T-helper 2 cell treated with Interferon-gamma antibody and Interleukin-4, amounts not matched to agents 5 μg/mL and 100 μg/mL, for 36 hours (primary cell): ENCODE data around the gene RGS19.
A peak's percentile ranks its signal among the peaks of the same experiment; 100 is the strongest.

Experiments
- DNase-seq: peaks from one replicate; pipeline ENCODE4 v3.0.0; 2021; ENCODE audit warnings: low spot score
- H3K27ac Mint-ChIP-seq: one replicate; pipeline ENCODE4 v1.8.0; 2021; ENCODE audit warnings: mild to moderate bottlenecking, mixed read lengths
- H3K27me3 Mint-ChIP-seq: one replicate; pipeline ENCODE4 v1.8.0; 2021; ENCODE audit warnings: low read depth, mixed read lengths
- H3K36me3 Mint-ChIP-seq: one replicate; pipeline ENCODE4 v1.8.0; 2021; ENCODE audit warnings: low read depth, mixed read lengths
- H3K4me1 Mint-ChIP-seq: one replicate; pipeline ENCODE4 v1.8.0; 2021; ENCODE audit warnings: low read depth, mixed read lengths
- H3K4me3 Mint-ChIP-seq: one replicate; pipeline ENCODE4 v1.8.0; 2022; ENCODE audit warnings: mild to moderate bottlenecking, moderate library complexity, mixed read lengths
- H3K9me3 Mint-ChIP-seq: one replicate; pipeline ENCODE4 v1.8.0; 2021; ENCODE audit warnings: mixed read lengths

RGS19 gene

DNA sequence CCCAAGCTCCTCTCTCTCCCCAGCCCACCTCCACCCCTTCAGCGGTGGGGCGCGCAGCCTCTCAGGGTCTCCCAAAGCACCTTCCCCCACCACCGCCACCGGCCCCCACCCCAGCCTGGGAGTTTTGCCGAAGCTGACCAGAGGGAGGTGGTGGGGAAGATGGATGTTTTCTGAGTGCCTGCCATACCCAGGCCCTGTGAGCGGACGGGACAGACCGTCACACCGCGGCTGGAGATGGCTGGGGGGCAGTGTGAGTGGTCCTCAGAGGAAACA lies 37.6 kb downstream of the RGS19 start:
- H3K27me3 Mint-ChIP-seq, result peaks cover 13% of the 10 kb centered on the region
- peak overlapping the region; percentile 79 for H3K4me3 Mint-ChIP-seq
- H3K4me1 Mint-ChIP-seq, result peaks cover 33% of the 10 kb centered on the region
- no peaks in the 10 kb centered on the region for H3K9me3 Mint-ChIP-seq
- no peaks in the 10 kb centered on the region for H3K36me3 Mint-ChIP-seq
- H3K27ac Mint-ChIP-seq, result no peak overlapping the region
- no peak for DNase-seq

DNA sequence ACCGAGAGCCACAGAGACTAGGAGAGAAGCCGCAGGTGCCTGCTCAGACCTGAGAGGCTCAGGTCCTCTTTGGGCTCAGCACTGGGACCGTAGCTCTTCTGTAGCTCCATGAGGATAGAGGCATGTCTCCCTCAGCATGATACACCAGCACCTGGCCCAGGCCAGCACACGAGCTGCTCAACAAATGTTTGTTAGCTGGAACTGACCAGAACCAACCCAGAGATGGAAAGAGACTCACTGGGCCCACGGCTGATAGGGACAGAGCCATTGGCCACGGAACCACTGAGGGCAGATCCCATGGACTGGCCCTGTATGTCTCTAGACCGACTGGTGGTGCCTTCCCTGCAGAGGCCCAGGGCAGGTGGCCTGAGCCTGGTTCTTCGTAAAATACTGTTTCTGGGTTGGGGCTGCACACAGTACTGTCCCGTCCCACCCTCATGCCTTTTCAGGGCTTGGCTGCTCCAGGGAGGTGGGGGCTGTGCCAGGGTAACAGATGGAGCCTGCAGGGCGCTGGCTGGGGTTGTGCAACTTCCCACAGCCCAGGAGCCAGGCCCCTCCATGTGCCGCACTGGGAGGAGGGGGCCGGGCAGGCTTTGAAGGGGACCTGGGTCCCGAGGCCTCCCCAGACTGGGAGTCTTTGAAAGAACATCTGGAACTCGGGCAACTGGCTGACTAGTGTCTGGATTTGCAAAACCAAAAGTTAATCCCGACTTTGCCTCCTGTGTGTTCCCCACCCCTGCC lies 38.1 kb downstream of the RGS19 start:
- peak overlapping the region; percentile 79 for H3K4me3 Mint-ChIP-seq
- no peaks in the 10 kb centered on the region for H3K9me3 Mint-ChIP-seq
- H3K27me3 Mint-ChIP-seq, result peaks cover 8% of the 10 kb centered on the region
- DNase-seq, result no peak
- H3K4me1 Mint-ChIP-seq, result peaks cover 36% of the 10 kb centered on the region
- H3K36me3 Mint-ChIP-seq, result no peaks in the 10 kb centered on the region
- H3K27ac Mint-ChIP-seq, result peak overlapping the region; percentile 63

DNA sequence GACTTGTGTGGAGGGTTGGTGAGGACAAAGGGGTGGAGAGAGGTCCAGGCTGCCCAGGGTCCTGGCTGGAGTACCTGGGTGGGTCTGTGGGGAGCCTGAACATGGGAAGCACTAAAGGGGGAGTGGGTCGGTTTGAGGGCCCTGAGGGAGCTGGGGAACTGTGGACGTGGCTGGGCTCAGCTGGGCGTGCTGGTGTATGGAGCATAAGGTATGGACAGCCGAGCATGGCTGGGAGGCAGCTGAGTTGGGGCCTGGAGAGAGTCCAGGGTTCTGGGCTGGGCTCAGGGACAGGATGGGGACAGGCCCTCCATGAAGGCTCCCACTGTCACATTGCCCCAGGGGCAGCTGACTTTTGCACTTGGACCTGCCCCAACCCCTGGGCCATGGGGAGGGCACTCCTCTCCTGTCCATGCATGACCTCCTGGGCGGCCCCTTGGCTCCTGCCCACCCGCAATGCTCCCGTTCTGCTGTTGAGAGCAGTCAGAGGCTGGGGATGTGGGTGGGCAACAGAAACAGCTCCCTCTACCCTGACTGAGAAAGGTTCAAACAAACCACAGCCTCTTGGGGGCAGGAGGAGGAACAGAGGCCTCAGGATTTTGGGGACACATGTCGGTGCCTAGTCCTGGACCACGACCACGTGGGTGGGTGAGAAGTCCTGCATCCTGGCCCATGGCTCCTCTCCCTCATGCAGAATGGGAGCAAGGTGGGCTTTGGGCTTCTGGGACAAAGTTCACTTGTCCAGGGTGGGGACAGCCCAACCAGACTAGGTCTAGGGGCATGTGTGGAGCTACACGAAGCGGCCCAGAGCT lies 38.9 kb downstream of the RGS19 start:
- H3K27ac Mint-ChIP-seq, result peak overlapping the region; percentile 52
- DNase-seq, result no peak
- H3K27me3 Mint-ChIP-seq, result peaks cover 2% of the 10 kb centered on the region
- peaks cover under 1% of the 10 kb centered on the region for H3K36me3 Mint-ChIP-seq
- H3K4me1 Mint-ChIP-seq, result peaks cover 36% of the 10 kb centered on the region
- peak overlapping the region; percentile 66 for H3K4me3 Mint-ChIP-seq
- H3K9me3 Mint-ChIP-seq, result no peaks in the 10 kb centered on the region

DNA sequence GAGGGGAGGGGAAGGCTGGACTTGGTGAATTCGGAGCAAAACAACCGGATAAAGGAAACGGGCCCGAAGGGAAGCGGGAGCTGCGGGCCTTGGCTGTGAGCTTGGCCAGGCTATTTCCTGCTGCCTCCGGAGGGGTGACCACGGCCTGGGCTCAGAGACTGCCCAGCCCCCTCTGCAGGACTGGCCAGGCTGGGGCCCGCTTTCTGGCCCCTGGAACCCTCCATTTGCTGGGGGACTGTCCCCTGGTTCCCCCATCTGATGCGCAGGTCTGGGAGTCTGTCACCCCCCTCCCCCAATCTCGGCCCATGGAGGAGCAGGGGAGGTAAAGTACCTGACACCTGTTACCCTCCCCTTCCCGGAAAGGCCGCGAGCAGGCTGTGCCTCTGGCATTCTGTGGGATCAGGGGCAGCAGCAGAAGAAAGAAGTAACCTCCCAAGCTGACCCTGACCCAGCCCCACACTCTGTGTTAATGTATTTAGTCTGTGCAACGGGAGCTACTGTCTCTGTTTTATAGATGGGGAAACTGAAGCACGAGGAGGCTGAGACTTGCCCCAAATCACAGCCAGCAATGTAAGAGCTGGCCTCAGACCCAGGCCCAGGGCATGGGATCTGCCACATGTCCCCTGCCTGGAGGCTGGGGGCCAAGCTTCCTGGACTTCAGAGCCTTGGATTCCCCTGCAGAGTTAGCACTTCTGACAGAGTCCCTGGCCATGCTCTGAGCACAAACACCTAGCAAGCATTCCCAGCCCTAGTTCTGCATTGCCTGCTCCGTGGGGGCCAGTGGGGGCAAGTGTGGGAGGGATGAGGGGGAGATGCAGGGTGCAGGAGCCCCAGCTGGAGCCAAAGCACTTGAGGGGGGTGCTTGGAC lies 39.8 kb downstream of the RGS19 start:
- Mint-ChIP-seq H3K9me3 (no peaks in the 10 kb centered on the region), H3K27ac (peak overlapping the region; percentile 63)

DNA sequence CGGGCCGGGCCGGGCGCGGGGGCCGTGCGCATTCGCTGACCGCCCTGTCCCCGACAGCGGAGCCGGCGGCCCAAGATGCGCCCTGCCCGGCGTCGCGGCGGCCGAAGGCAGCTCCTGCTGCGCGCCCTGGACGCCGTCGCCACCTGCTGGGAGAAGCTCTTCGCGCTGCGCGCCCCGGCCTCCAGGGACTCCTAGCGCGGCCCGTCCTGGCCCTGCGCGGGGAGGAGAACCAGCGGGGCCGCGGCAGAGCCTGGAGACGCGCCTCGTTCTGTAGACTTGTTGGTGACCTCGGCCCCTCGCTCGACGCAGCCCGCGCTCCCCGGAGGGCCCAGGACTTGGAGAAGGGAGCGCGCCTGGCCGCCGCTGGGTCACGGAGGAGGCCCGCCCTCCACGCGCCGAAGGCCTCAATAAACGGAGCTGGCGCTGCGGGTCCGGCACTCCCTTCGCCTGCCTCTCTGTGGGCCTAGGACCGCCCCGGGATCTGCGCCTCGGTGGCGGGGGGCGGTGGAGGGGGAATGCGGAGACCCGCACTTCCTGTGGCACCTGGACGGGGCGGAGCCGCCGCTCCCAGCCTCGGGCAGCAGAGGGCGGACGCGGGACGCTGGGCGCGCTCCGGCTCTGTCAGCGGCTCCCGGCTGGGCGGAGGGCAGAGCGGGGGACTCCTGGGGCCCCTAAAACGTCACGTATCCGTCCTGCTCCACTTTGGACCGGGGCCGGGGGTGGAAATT lies 40.6 kb downstream of the RGS19 start:
- peaks cover 45% of the 10 kb centered on the region for H3K4me1 Mint-ChIP-seq

More for the DNA sequence above, 39.8 kb downstream of the RGS19 start:
- no peak for DNase-seq
- H3K4me1 Mint-ChIP-seq, result peaks cover 42% of the 10 kb centered on the region
- H3K36me3 Mint-ChIP-seq, result peaks cover 5% of the 10 kb centered on the region
- H3K27me3 Mint-ChIP-seq, result no peaks in the 10 kb centered on the region
- peak overlapping the region; percentile 66 for H3K4me3 Mint-ChIP-seq

DNA sequence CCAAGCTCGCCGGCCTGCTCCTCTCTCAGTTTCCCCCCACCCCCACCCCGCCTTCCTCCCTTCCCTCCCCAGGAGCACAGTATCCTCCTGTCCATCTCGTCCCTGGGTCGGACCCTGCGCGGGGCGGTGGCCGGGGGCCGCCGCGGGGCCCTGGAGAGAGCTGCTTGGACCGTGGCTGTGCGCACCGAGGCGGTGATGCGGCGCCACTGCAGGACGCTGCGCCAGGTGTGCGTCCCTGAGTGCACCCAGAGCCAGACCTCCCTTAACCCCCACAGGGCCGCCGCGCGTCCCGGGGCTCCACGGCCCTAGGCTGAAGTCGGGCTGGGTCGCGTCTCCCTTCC lies 41.1 kb downstream of the RGS19 start:
- H3K9me3 Mint-ChIP-seq, result no peaks in the 10 kb centered on the region
- no peak overlapping the region for H3K27ac Mint-ChIP-seq
- peak overlapping the region; percentile 70 for H3K4me3 Mint-ChIP-seq
- H3K4me1 Mint-ChIP-seq, result peaks cover 42% of the 10 kb centered on the region
- H3K27me3 Mint-ChIP-seq, result no peaks in the 10 kb centered on the region
- peaks cover 8% of the 10 kb centered on the region for H3K36me3 Mint-ChIP-seq
- no peak for DNase-seq

More for the DNA sequence above, 40.6 kb downstream of the RGS19 start:
- Mint-ChIP-seq H3K27ac (peak overlapping the region; percentile 57), H3K9me3 (no peaks in the 10 kb centered on the region), H3K4me3 (peak overlapping the region; percentile 66), H3K27me3 (no peaks in the 10 kb centered on the region), H3K36me3 (peaks cover 7% of the 10 kb centered on the region)
- DNase-seq, result peak; percentile 82

DNA sequence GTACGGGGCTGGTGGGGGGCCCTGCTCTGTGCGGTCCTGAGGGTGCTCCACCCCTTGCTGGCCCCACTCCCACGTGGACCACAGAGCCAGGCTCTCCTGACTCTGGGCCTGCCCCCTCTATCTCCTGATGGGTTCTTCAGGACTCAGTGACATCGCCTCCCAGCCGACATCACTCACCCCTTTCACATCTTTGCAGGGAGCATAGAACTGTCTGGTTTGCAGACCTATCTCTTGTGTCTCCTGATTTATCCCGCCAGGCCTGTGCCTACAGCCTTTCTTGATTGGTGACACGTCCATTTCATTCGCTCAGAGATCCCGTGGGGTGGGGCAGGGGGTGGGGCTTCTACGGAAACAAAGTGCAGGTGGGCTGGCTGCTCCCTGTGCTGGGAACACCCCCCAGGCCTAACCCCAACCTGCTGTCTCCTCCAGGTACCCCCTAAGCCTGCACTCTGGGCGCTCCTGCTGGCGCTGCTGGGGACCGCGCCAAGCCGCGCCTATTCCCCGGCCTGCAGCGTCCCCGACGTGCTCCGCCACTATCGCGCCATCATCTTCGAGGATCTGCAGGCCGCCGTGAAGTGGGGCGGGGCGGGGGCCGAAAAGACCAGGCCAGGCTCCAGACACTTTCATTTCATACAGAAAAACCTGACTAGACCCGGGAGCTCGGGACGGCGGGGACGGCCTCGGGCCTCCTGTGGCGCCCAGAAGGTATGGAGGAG lies 41.7 kb downstream of the RGS19 start:
- Mint-ChIP-seq H3K36me3 (peaks cover 8% of the 10 kb centered on the region), H3K4me3 (peak overlapping the region; percentile 70), H3K27ac (peak overlapping the region; percentile 79), H3K4me1 (peaks cover 42% of the 10 kb centered on the region), H3K9me3 (no peaks in the 10 kb centered on the region), H3K27me3 (no peaks in the 10 kb centered on the region)
- no peak for DNase-seq

DNA sequence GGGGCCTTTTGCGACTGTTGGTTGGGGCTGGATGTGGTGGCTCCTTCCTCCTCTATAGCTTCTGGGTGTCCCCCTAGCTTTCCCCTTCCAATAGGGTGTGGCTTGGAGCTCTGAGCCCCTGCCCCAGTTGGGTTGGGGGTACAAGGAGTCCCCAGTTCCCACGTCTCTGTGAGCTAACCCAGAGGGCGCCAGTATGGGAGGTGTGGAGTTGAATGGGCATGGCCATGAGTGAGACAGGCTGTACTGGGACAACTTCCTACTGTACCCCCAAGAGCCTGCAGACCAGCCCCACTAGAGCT lies 42.2 kb downstream of the RGS19 start:
- H3K27me3 Mint-ChIP-seq, result no peaks in the 10 kb centered on the region
- DNase-seq, result no peak
- peak overlapping the region; percentile 70 for H3K4me3 Mint-ChIP-seq
- H3K27ac Mint-ChIP-seq, result peak overlapping the region; percentile 79
- H3K36me3 Mint-ChIP-seq, result peaks cover 8% of the 10 kb centered on the region
- peaks cover 42% of the 10 kb centered on the region for H3K4me1 Mint-ChIP-seq
- no peaks in the 10 kb centered on the region for H3K9me3 Mint-ChIP-seq

DNA sequence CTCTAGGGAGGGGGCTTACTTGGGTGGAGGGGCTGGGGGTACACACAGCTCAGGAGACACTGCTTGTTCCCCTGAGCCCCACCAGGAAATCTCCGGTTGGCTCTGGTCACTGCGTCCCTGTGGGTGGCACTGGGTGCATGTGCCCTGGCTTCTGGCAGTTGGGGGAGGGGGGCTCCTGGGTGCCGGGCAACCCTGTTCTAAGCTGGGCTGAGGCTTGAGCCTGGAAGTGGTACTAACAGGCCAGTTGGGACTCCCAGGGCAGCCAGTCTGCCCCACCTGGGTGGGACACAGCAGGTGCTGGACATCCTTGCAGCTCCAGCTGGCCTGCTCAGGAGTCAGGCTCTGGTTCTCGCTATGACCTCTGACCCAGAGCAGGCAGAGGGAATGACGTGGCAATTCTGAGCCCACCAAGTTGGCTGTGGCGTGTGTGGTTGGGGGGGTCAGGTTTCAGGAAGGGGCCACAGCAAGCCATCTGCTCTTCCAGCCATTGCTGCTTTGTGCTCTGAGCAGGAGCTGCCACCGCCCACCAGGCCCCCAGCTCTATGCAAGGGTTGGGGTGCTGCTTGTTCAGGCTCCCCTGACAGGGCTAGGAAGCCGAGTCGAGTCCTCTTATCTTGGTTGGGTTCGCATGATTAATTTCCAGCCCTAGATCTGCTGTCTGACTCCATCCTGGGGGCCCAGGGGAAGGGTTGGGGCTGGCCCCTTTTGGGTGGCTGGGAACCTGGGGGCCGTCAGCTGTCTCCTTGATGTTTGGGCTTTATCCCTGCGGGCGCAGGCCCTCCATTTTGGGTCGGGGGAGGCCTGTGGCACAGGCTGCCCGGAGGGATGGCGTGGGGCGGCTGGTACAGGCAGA lies 42.7 kb downstream of the RGS19 start:
- Mint-ChIP-seq H3K4me1 (peaks cover 42% of the 10 kb centered on the region), H3K27ac (peak overlapping the region; percentile 79), H3K9me3 (no peaks in the 10 kb centered on the region), H3K36me3 (peaks cover 10% of the 10 kb centered on the region), H3K27me3 (no peaks in the 10 kb centered on the region), H3K4me3 (peak overlapping the region; percentile 70)
- peak; percentile 35 for DNase-seq

DNA sequence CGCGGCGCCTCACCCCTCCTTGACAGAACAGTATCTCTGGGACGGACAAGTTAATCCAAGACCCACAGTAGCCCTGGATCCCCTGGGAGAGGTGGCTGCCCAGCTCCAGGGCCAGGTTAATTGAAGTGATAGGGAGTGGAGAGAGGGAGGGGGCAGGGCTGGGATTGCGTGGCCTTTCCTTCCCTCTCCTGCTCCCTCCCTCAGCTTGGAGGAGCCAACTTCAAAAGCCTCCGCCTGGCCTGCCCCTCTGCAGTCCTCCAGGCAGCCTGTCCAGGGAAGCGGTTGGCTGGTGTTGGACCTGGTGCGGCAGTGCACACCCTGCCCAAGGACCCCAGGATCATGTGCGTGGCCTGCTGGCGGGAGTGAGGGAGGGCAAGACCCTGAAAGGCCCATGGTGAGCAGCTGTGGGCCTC lies 43.4 kb downstream of the RGS19 start, which contains the start of gene C20orf204:
Gene C20orf204 (plus strand): TSS at position 250 of the 413 bp plus-strand sequence. CDS start 142 bp downstream, at position 392.
- peak within 1 kb of the TSS; percentile 96 for H3K27ac Mint-ChIP-seq
- H3K4me1 Mint-ChIP-seq, result peaks cover 40% of the 10 kb centered on the region
- H3K9me3 Mint-ChIP-seq, result no peaks in the 10 kb centered on the region
- no peak for DNase-seq
- H3K4me3 Mint-ChIP-seq, result peak within 1 kb of the TSS; percentile 76
- H3K36me3 Mint-ChIP-seq, result peaks cover 14% of the 10 kb centered on the region
- no peaks in the 10 kb centered on the region for H3K27me3 Mint-ChIP-seq

DNA sequence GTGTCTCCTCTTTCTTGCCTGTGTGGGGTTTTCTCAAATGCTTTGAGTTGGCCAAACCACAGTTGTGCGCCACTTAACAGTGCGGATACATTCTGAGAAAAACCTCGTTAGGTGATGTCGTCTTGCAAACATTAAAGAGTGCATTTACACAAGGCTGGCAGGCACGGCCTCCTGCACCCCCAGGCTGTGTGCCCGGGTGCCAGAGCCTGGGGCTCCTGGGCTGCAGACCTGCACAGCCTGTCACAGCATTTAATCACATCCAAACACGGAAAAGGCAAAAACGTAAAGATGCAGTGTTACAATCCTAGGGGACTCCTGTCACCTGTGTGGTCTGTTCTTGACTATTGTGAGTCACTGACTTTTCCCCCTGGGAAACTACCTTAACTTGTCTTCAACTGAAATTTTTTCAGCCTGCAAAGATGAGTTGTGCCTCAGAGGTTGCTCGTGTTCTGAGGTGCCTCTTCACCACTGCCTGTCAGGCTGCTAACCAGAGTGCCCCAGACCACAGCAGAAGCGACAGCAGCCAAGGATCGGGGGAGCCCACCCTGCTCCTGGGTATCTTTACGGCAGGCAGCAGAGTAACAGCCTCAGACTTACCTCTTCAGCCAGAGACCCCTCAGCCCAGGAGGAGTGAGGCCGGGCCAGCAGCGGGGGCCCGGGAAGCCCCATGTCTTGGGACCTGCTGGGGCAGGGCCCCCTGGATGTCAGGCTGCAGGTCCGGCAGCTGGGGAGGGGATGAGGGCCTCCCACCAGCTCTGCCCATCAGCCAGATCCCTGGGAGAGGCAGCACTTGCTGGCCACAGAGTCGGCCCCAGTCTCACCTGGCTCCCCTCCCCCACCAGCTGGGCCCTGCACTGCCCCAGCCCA lies 44.0 kb downstream of the RGS19 start:
- H3K9me3 Mint-ChIP-seq, result no peaks in the 10 kb centered on the region
- peak overlapping the region; percentile 76 for H3K4me3 Mint-ChIP-seq
- peaks cover 18% of the 10 kb centered on the region for H3K36me3 Mint-ChIP-seq
- DNase-seq, result peak; percentile 47
- peaks cover 40% of the 10 kb centered on the region for H3K4me1 Mint-ChIP-seq
- H3K27ac Mint-ChIP-seq, result peak overlapping the region; percentile 96
- H3K27me3 Mint-ChIP-seq, result no peaks in the 10 kb centered on the region
